HepG2 (cell line): ENCODE data around the gene PPP1R15B. TPM values are rescaled to one million over a fixed set of nuclear protein-coding genes. Genes with fewer than 3 reads are reported as not detected.

ENCODE experiments used
- ATAC-seq: fragments of 200-7000 bp; cut with Tn5 transposase; 3 replicates; pipeline ENCODE4 v1.9.1; 2020; ENCODE audit warnings: mild to moderate bottlenecking, moderate library complexity
- BruUV-seq: library from RNA; stranded (reverse); fragments of 400-500 nt; replicated peaks from 2 replicates; lab custom pipeline; 2021; lab: Mats Ljungman, UMichigan
- CTCF ChIA-PET: fragments of 300-600 bp; formaldehyde crosslinking; extraction: SDS; loops from one replicate; lab custom pipeline; 2021; ENCODE audit warnings: low total read pairs, inconsistent platforms, low intra/inter-chr PET ratio; lab: Yijun Ruan, JAX
- POLR2A ChIA-PET: fragments of 350-600 bp; sonication (Branson Sonifier 250); formaldehyde crosslinking; loops from one replicate; lab custom pipeline; 2020; ENCODE audit warnings: antibody characterized with exemption, inconsistent platforms; lab: Yijun Ruan, JAX
- DNase-seq: peaks from one replicate; pipeline ENCODE4 v3.0.0-alpha.2; 2015; ENCODE audit warnings: low spot score
- FAIRE-seq: peaks from 3 replicates; lab custom pipeline; 2011; peaks lifted over from hg19 to GRCh38; lab: Jason Lieb, UNC
- H2AFZ ChIP-seq: one replicate; pipeline ENCODE4 v1.6.1; 2011; ENCODE audit warnings: low read length, inconsistent platforms
- H3K27ac ChIP-seq: fragments of 300-600 bp; 3 replicates; pipeline ENCODE4 v1.8.0; 2011; ENCODE audit warnings: mixed run types, mild to moderate bottlenecking, mixed read lengths, low read length, inconsistent platforms; ENCODE audit not compliant: insufficient read depth; ENCODE audit errors: extremely low read length
- H3K27me3 ChIP-seq, 2 experiments: fragments of 200-600 bp in 1 of 2; 2 replicates in 1 of 2; 3 replicates in 1 of 2; pipeline versions ENCODE4 v1.6.0 to v1.8.0; 2011; ENCODE audit warnings: low read length in 2 of 2, mild to moderate bottlenecking in 2 of 2, moderate library complexity in 2 of 2, inconsistent platforms in 1 of 2; ENCODE audit not compliant: insufficient read depth in 2 of 2, control insufficient read depth in 1 of 2
- H3K36me3 ChIP-seq, 2 experiments: fragments of 200-600 bp in 1 of 2; replicated peaks in 1 of 2; 2 replicates in 1 of 2; 3 replicates in 1 of 2; pipeline versions ENCODE4 v1.5.1 to v1.8.0; 2011; ENCODE audit warnings: low read length in 2 of 2, inconsistent platforms in 1 of 2; ENCODE audit not compliant: insufficient read depth in 2 of 2, control insufficient read depth in 1 of 2
- H3K4me1 ChIP-seq: 2 replicates; pipeline ENCODE4 v1.5.1; 2012; ENCODE audit warnings: low read length, inconsistent platforms; ENCODE audit not compliant: insufficient read depth
- H3K4me2 ChIP-seq: 2 replicates; pipeline ENCODE4 v1.6.0; 2011; ENCODE audit warnings: low read depth, low read length, inconsistent platforms
- H3K4me3 ChIP-seq, 3 experiments: fragments of 200-600 bp in 1 of 3; sonication (generic), shearing (Covaris generic) in 1 of 3; replicated peaks in 1 of 3; 2 replicates each; pipeline ENCODE4 v1.5.1; 2011 to 2016; ENCODE audit warnings: low read length in 3 of 3, inconsistent platforms in 2 of 3, low read depth in 2 of 3, mild to moderate bottlenecking in 2 of 3, control low read depth in 1 of 3, mixed read lengths in 1 of 3; ENCODE audit not compliant: insufficient read depth in 1 of 3
- H3K79me2 ChIP-seq: one replicate; pipeline ENCODE4 v1.6.1; 2011; ENCODE audit warnings: low read length, inconsistent platforms; ENCODE audit not compliant: insufficient read depth
- H3K9ac ChIP-seq: 2 replicates; pipeline ENCODE4 v1.6.0; 2011; ENCODE audit warnings: mild to moderate bottlenecking, low read depth, low read length, inconsistent platforms; ENCODE audit not compliant: insufficient read depth
- H3K9me3 ChIP-seq: 2 replicates; pipeline ENCODE4 v1.5.1; 2012; ENCODE audit warnings: mild to moderate bottlenecking, low read length
- H4K20me1 ChIP-seq: 2 replicates; pipeline ENCODE4 v1.6.0; 2011; ENCODE audit warnings: inconsistent platforms, mild to moderate bottlenecking, low read length, moderate library complexity; ENCODE audit not compliant: insufficient read depth
- ATAD3A ChIP-seq: sonication (generic); formaldehyde crosslinking; IDR thresholded peaks from 2 replicates; pipeline ENCODE4 v1.4.0; 2020; ENCODE audit warnings: missing genetic modification reagents
- ELF4 ChIP-seq: sonication (generic); formaldehyde crosslinking; IDR thresholded peaks from 2 replicates; pipeline ENCODE4 v1.5.0; 2020; ENCODE audit warnings: missing genetic modification reagents, mild to moderate bottlenecking, moderate library complexity, borderline replicate concordance
- ETV6 ChIP-seq: sonication (generic); formaldehyde crosslinking; conservative IDR thresholded peaks from 2 replicates; pipeline ENCODE4 v1.4.0; 2020; ENCODE audit warnings: missing genetic modification reagents
- HOXA7 ChIP-seq: sonication (generic); formaldehyde crosslinking; IDR thresholded peaks from 2 replicates; pipeline ENCODE4 v1.8.1; 2022; ENCODE audit warnings: mild to moderate bottlenecking, missing genetic modification reagents, moderate library complexity
- ISX ChIP-seq: sonication (generic); formaldehyde crosslinking; conservative IDR thresholded peaks from 2 replicates; pipeline ENCODE4 v1.5.0; 2020; ENCODE audit warnings: missing genetic modification reagents
- KDM3A ChIP-seq: IDR thresholded peaks from 2 replicates; pipeline ENCODE4 v1.6.1; 2018; ENCODE audit warnings: low read depth, missing compliant biosample characterization
- MLX ChIP-seq: IDR thresholded peaks from 2 replicates; pipeline ENCODE4 v1.6.1; 2016
- NR2C2 ChIP-seq: sonication (generic); formaldehyde crosslinking; IDR thresholded peaks from 2 replicates; pipeline ENCODE4 v1.4.0; 2020; ENCODE audit warnings: missing genetic modification reagents, mild to moderate bottlenecking, moderate library complexity, borderline replicate concordance
- PLRG1 ChIP-seq: fragments of 450-650 bp; conservative IDR thresholded peaks from 2 replicates; pipeline ENCODE4 v1.6.1; 2016
- TAF1 ChIP-seq: sonication (generic); formaldehyde crosslinking; IDR thresholded peaks from 2 replicates; pipeline ENCODE4 v1.4.0; 2020; ENCODE audit warnings: missing genetic modification reagents
- ZBTB14 ChIP-seq: sonication (generic); formaldehyde crosslinking; IDR thresholded peaks from 2 replicates; pipeline ENCODE4 v1.4.0; 2020; ENCODE audit warnings: missing genetic modification reagents
- ZBTB42 ChIP-seq: sonication (generic); formaldehyde crosslinking; IDR thresholded peaks from 2 replicates; pipeline ENCODE4 v1.5.0; 2020; ENCODE audit warnings: mild to moderate bottlenecking, missing genetic modification reagents
- ZC3H13 ChIP-seq: sonication (generic); formaldehyde crosslinking; IDR thresholded peaks from 2 replicates; pipeline ENCODE4 v1.8.1; 2023; ENCODE audit warnings: mild to moderate bottlenecking, missing genetic modification reagents, moderate library complexity
- ZNF550 ChIP-seq: sonication (generic); formaldehyde crosslinking; IDR thresholded peaks from 2 replicates; pipeline ENCODE4 v1.4.0; 2020; ENCODE audit warnings: mild to moderate bottlenecking, missing genetic modification reagents, borderline replicate concordance
- ZNF7 ChIP-seq: IDR thresholded peaks from 2 replicates; pipeline ENCODE4 v1.6.1; 2016; ENCODE audit warnings: missing biosample characterization, missing genetic modification reagents
- WGBS: methylation state at CpG from one replicate; pipeline ENCODE4 v1.1.6; 2017; ENCODE audit warnings: low lambda C conversion rate; 5-methylcytosine and 5-hydroxymethylcytosine counted together
- in situ Hi-C: cut with HindIII; loops from 2 replicates; pipeline ENCODE4 v1.10.0; 2017; ENCODE audit warnings: low pct_unique_long_range_greater_than_20kb; ENCODE audit not compliant: extremely low pct_ligation_motif_present
- intact Hi-C: fragments of 100-400 bp; cut with micrococcal nuclease; formaldehyde crosslinking; loops from one replicate; pipeline ENCODE4 v1.10.0; 2022; ENCODE audit not compliant: unreplicated experiment
- polyA plus RNA-seq, 8 experiments: library from polyadenylated mRNA; depleted of rRNA in 3 of 8; stranded (reverse) in 7 of 8; unstranded in 1 of 8; fragments of >200 nt; fragmentation: Illumina TruSeq in 4 of 8; extraction: Trizol in 4 of 8; gene quantifications; 2 replicates each; pipeline versions ENCODE4 v1.2.1 to v1.2.3, GENCODE V29; 2011 to 2016; ENCODE audit warnings: low read depth in 4 of 8, missing spikeins in 1 of 8, mixed read lengths in 1 of 8; ENCODE audit not compliant: insufficient read depth in 1 of 8
- total RNA-seq, 5 experiments: library from RNA; depleted of rRNA; stranded (reverse); fragments of >200 nt; fragmentation: Illumina TruSeq; extraction: Trizol; gene quantifications; 2 replicates each; pipeline ENCODE4 v1.2.3, GENCODE V29; 2016; ENCODE audit warnings: low read depth in 1 of 5
- TF ChIP-seq, protein P1 (sequence below): sonication (generic); formaldehyde crosslinking; IDR thresholded peaks from 2 replicates; pipeline ENCODE4 v1.8.0; 2022; ENCODE audit warnings: missing genetic modification reagents, low read depth, mild to moderate bottlenecking, borderline replicate concordance
- TF ChIP-seq, protein P2 (sequence below): sonication (generic); formaldehyde crosslinking; IDR thresholded peaks from 2 replicates; pipeline ENCODE4 v1.5.0; 2020; ENCODE audit warnings: missing genetic modification reagents

Gene PPP1R15B
- total and polyA plus RNA-seq, 2 of the 13 experiments (the other 11 are each of a cell fraction or from before 2014, with no cell fraction given), result 13.4 to 23.8 TPM

- TF ChIP-seq ETV6 (CRISPR knock-in tag) (no peak), MLX (CRISPR knock-in tag) (no peak)
Observed at GRCh38 chr1:204451352-204452124, 39.9 kb upstream of the PPP1R15B start (continued).

DNA sequence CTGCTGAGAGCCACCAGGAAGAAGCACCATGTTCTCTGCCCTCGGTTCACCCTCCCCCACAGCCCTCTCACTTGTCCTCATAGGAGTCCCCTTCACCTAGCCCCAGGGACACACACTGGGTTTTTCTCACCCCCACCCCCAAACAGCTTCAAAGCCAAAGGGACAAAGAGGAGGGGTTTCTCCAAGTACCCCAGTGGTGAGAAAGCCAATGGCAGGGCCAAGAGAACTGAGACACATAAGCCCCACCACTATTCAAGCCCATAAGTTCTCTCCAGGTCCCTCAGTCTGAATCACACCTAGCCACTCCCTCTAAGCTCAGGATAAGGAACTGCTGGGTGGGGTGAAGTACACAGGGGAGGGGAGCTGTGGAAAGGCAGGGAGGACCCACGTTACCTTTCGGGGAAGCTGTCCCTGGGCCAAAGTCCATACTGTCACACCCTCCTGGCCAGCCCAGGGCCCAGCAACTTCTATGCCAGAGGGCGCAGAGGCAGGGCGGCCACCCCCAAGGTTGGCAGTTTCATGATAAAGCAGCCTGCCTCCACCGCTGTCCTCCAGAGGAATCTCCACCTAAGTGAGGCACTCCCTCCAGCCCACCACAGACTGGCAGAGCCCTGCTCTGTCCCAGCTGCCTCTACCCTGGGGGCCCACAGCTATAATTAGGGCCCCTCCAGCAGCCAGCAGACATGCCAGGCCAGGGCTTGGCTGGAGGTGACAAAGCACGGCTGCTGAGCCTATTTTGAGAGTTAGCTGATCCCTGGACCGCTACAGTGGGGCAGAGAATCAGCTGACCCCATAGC is 39.0 kb upstream of the PPP1R15B start:
- ChIA-PET POLR2A (no interaction called here), CTCF (interaction anchor here (1.5 kb wide), 1 partner anchor 53 kb away, joined by 3 read pairs; no protein-coding TSS in a partner anchor)
- Histone ChIP-seq H3K4me1 (peaks cover 12% of the 10 kb centered on the region), H2AFZ (no peak overlapping the region), H4K20me1 (no peaks in the 10 kb centered on the region), H3K4me2 (no peak overlapping the region), H3K79me2 (no peaks in the 10 kb centered on the region), H3K27ac (no peak overlapping the region), H3K36me3 (peaks cover 0 to 4% of the 10 kb centered on the region in 2 experiments; a peak in 2 of 5 replicates), H3K9ac (no peak overlapping the region), H3K9me3 (no peaks in the 10 kb centered on the region), H3K27me3 (no peaks in the 10 kb centered on the region), H3K4me3 (no peak overlapping the region)
- FAIRE-seq (no peak), ATAC-seq (no peak), DNase-seq (no peak)
- TF ChIP-seq NR2C2 (CRISPR knock-in tag) (no peak), KDM3A (CRISPR knock-in tag) (no peak), PLRG1 (no peak), TAF1 (CRISPR knock-in tag) (no peak), ELF4 (CRISPR knock-in tag) (no peak), ZNF7 (no peak), ISX (CRISPR knock-in tag) (no peak), ZC3H13 (no peak), HOXA7 (CRISPR knock-in tag) (no peak), ZBTB42 (CRISPR knock-in tag) (no peak), ATAD3A (CRISPR knock-in tag) (no peak), ZBTB14 (CRISPR knock-in tag) (no peak), ZNF550 (no peak)
- TF ChIP-seq, protein P1, sequence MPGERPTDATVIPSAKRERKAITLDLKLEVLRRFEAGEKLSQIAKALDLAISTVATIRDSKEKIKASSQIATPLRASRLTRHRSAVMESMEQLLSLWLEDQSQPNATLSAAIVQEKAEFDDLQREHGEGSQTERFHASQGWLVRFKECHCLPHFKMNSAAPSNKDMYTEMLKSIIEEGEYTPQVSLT (CRISPR knock-in tag), result no peak
- TF ChIP-seq, protein P2, sequence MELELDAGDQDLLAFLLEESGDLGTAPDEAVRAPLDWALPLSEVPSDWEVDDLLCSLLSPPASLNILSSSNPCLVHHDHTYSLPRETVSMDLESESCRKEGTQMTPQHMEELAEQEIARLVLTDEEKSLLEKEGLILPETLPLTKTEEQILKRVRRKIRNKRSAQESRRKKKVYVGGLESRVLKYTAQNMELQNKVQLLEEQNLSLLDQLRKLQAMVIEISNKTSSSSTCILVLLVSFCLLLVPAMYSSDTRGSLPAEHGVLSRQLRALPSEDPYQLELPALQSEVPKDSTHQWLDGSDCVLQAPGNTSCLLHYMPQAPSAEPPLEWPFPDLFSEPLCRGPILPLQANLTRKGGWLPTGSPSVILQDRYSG, result no peak
- no TSS peak for BruUV-seq
- intact Hi-C loops, result no loop called here
- in situ Hi-C loops, result no loop called here
- 79% methylated on average over 7 of the region's 8 CpGs for WGBS
